Ovary (tissue), 9 donors: ENCODE measurements around the gene SON. TPM values are rescaled to one million over a fixed set of nuclear protein-coding genes. Genes with fewer than 3 reads are reported as not detected.

Source experiments
- DNase-seq, 5 donors: peaks; one replicate each; pipeline ENCODE4 v3.0.0-alpha.2; 2019 to 2020
- H3K27ac ChIP-seq, 2 donors: fragments of 200-600 bp; one replicate each; pipeline versions ENCODE4 v1.5.1 to v1.8.0; 2019 to 2022
- H3K27me3 ChIP-seq: fragments of 200-600 bp; one replicate; pipeline ENCODE4 v1.8.0; 2022
- H3K36me3 ChIP-seq: fragments of 200-600 bp; sonication (generic); one replicate; pipeline ENCODE4 v1.5.1; 2019
- H3K4me1 ChIP-seq: one replicate; pipeline ENCODE4 v1.8.1; 2013; ENCODE audit warnings: mild to moderate bottlenecking, moderate library complexity; ENCODE audit not compliant: insufficient read depth
- H3K4me3 ChIP-seq: fragments of 200-600 bp; sonication (generic); one replicate; pipeline ENCODE4 v1.5.1; 2017
- H3K9me3 ChIP-seq, 2 donors: fragments of 200-600 bp in 1 of 2; sonication (generic) in 1 of 2; one replicate each; pipeline versions ENCODE4 v1.5.1 to v1.8.1; 2013 to 2019; ENCODE audit warnings: mild to moderate bottlenecking in 1 of 2, moderate library complexity in 1 of 2
- EP300 ChIP-seq: sonication (generic); formaldehyde crosslinking; IDR thresholded peaks from one replicate; pipeline ENCODE4 v1.6.1; 2017; ENCODE audit warnings: antibody characterized with exemption
- POLR2A ChIP-seq: fragments of 450-650 bp; IDR thresholded peaks from one replicate; pipeline ENCODE4 v1.6.1; 2017; ENCODE audit warnings: antibody characterized with exemption, mild to moderate bottlenecking, moderate library complexity
- WGBS, 3 donors: extraction: QIAGEN DNeasy Blood & Tissue Kit in 1 of 3; methylation state at CpG; one replicate each; pipeline versions ENCODE4 v1.1.5 to v1.1.7; 2013 to 2017; 5-methylcytosine and 5-hydroxymethylcytosine counted together
- intact Hi-C, 4 donors: fragments of 100-400 bp; cut with DNase I; formaldehyde crosslinking; loops; one replicate each; pipeline versions ENCODE4 v1.11.0 to v1.15.1; 2022 to 2023
- polyA plus RNA-seq, 2 donors: library from polyadenylated mRNA; stranded (reverse); fragments of 200-250 nt in 1 of 2; fragments of 350-450 nt in 1 of 2; fragmentation: Illumina TruSeq in 1 of 2; extraction: RNeasy Lipid Tissue Mini Kit (QIAGEN cat#74804) in 1 of 2; gene quantifications; one replicate each; pipeline ENCODE4 v1.2.3, GENCODE V29; 2013 to 2014
- total RNA-seq, 7 donors: library from RNA; depleted of rRNA in 2 of 7; stranded (reverse); fragments of >200 nt in 2 of 7; fragmentation: NEBNext Ultra II Directional in 3 of 7; extraction: Animal tissue kit (Norgen Biotek cat#: 25700) in 3 of 7; gene quantifications; one replicate each; pipeline versions ENCODE4 v1.1.0 to v1.2.4, GENCODE V29; 2016 to 2023
- TF ChIP-seq, protein P1 (sequence below), 3 donors: fragments of 450-650 bp in 2 of 3; fragments of 200-600 bp in 1 of 3; IDR thresholded peaks; one replicate each; pipeline versions ENCODE4 v1.5.1 to v1.8.0; 2016 to 2022; ENCODE audit warnings: antibody characterized with exemption in 3 of 3, mild to moderate bottlenecking in 1 of 3
- donor health status: DM: no; HTN: no; CAD: no; lungs with moderate emphysema.
- donor health status: DM: no; HTN: no; CAD: no.
- donor health status: Bipolar disorder and iron deficiency.
- donor health status: DM: yes; HTN: yes; CAD: no.
- donor health status: DM: no; HTN: no; CAD: no.
- donor health status: DM: yes; HTN: yes; CAD: no.

SON gene
- total and polyA plus RNA-seq, 9 donors = 107 to 351 (median 263) TPM

- Histone ChIP-seq H3K4me1 (peaks cover 1% of the 10 kb centered on the region), H3K36me3 (peaks cover 12% of the 10 kb centered on the region), H3K4me3 (no peak overlapping the region), H3K9me3 (no peaks in the 10 kb centered on the region), H3K27ac (no peak overlapping the region), H3K27me3 (no peaks in the 10 kb centered on the region)
- TF ChIP-seq POLR2A (no peak), EP300 (no peak)
- TF ChIP-seq, protein P1, sequence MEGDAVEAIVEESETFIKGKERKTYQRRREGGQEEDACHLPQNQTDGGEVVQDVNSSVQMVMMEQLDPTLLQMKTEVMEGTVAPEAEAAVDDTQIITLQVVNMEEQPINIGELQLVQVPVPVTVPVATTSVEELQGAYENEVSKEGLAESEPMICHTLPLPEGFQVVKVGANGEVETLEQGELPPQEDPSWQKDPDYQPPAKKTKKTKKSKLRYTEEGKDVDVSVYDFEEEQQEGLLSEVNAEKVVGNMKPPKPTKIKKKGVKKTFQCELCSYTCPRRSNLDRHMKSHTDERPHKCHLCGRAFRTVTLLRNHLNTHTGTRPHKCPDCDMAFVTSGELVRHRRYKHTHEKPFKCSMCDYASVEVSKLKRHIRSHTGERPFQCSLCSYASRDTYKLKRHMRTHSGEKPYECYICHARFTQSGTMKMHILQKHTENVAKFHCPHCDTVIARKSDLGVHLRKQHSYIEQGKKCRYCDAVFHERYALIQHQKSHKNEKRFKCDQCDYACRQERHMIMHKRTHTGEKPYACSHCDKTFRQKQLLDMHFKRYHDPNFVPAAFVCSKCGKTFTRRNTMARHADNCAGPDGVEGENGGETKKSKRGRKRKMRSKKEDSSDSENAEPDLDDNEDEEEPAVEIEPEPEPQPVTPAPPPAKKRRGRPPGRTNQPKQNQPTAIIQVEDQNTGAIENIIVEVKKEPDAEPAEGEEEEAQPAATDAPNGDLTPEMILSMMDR (IDR thresholded peaks at IDR 0.05) = no peak
- intact Hi-C loops = no loop called here
- no peak for DNase-seq
- 95% methylated on average over 28 to 32 of the region's 32 CpGs for WGBS, 3 donors
These were observed 12.1 kb downstream of the SON start for GRCh38 chr21:33554982-33555344.

DNA sequence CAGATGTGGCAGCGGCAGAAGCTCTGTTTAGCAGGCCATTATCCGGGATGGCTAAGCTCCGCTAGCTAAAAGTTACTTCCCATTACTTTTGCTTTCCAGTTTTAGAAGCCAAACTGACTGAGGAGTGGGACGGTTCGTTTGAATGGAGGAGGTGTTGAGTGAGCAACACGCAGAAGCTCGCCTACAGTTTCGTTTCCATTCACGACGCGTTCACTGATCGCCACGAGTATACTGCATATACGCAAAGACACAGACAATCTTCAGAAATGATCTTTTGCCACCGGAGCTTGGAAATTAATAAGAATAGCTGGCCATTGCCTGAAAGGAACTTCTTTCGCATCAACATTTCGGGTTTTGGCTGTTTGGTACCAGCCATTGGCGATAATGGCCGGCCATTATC is 14.6 kb downstream of the SON start:
- H3K4me1 ChIP-seq = peaks cover 1% of the 10 kb centered on the region
- no peak for TF ChIP-seq EP300
- TF ChIP-seq POLR2A = no peak
- TF ChIP-seq, protein P1 (IDR thresholded peaks at IDR 0.05) = no peak
- intact Hi-C loops = no loop called here
- H3K27me3 ChIP-seq = no peaks in the 10 kb centered on the region
- H3K9me3 ChIP-seq = no peaks in the 10 kb centered on the region
- no peak overlapping the region for H3K27ac ChIP-seq
- 94 to 97% (median 96%) methylated on average over 19 of the region's 19 CpGs for whole genome bisulfite sequencing, 3 donors
- no peak for DNase-seq
- H3K4me3 ChIP-seq = no peak overlapping the region
- peaks cover 7% of the 10 kb centered on the region for H3K36me3 ChIP-seq

- no peak overlapping the region for H3K27ac ChIP-seq
- WGBS, 3 donors = 46 to 69% (median 52%) methylated on average over 4 of the region's 4 CpGs
These were observed 16.1 kb downstream of the SON start for GRCh38 chr21:33558777-33559421.

DNA sequence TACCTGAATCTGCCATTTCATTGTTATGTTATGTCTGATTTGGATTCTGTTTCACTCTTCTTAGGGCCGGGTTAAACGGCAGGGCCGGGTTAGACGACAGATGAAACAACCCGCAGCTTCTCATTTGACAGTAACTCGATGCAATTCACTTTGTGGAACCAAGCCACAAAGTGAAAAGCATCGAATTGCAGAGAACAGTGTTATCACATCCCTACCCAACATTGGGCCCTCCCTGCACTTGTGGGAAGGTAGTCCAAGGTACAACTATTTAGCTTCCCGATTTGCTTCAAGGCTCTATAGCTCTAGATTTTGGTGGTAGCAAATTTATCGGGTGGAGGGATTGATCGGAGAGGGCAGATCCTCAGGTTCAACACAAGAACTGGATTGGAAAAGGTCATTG is 17.0 kb downstream of the SON start:
- 87 to 91% (median 87%) methylated on average over 10 of the region's 10 CpGs for WGBS, 3 donors
- no peaks in the 10 kb centered on the region for H3K27me3 ChIP-seq
- no peak for DNase-seq
- no peaks in the 10 kb centered on the region for H3K36me3 ChIP-seq
- no peak overlapping the region for H3K4me3 ChIP-seq
- H3K27ac ChIP-seq = no peak overlapping the region
- intact Hi-C loops = no loop called here
- TF ChIP-seq EP300 (no peak), POLR2A (no peak)
- H3K4me1 ChIP-seq = peaks cover 1% of the 10 kb centered on the region
- H3K9me3 ChIP-seq = no peaks in the 10 kb centered on the region

More at GRCh38 chr21:33558777-33559421, 16.1 kb downstream of the SON start:
- no peak for TF ChIP-seq EP300
- no peak for TF ChIP-seq POLR2A
- TF ChIP-seq, protein P1 (IDR thresholded peaks at IDR 0.05) = no peak
- H3K36me3 ChIP-seq = no peaks in the 10 kb centered on the region
- no peaks in the 10 kb centered on the region for H3K9me3 ChIP-seq
- no peak for DNase-seq
- H3K27me3 ChIP-seq = no peaks in the 10 kb centered on the region
- H3K4me3 ChIP-seq = no peak overlapping the region
- peaks cover 1% of the 10 kb centered on the region for H3K4me1 ChIP-seq
- intact Hi-C loops = no loop called here

DNA sequence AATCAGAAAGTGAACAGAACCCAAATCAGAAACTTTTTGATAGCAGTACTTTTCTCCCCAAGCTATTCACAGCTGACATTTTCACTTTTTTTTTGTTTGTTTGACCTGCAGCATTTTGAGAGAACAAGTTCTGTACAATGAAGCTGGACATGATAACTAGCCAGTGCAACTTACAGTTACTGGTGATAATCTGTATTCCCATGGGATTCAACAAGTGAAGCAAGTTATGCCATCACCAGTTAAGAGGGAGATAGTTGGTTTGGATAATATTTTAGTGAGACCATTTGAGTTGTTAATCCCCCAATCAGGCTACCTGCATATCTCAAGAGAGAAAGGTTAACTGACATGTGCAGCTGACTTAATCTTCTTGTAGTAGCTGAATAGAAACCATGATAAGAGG is 18.1 kb downstream of the SON start:
- H3K4me3 ChIP-seq = no peak overlapping the region
- intact Hi-C loops = no loop called here
- H3K9me3 ChIP-seq = no peaks in the 10 kb centered on the region
- H3K4me1 ChIP-seq = peaks cover 1% of the 10 kb centered on the region
- TF ChIP-seq POLR2A (no peak), EP300 (no peak)
- TF ChIP-seq, protein P1 (IDR thresholded peaks at IDR 0.05) = no peak
- no peak for DNase-seq
- no peaks in the 10 kb centered on the region for H3K36me3 ChIP-seq
- H3K27me3 ChIP-seq = no peaks in the 10 kb centered on the region
- no peak overlapping the region for H3K27ac ChIP-seq
